ENCODE data around the gene RALGPS1. TPM values are rescaled to one million over a fixed set of nuclear protein-coding genes. Genes with fewer than 3 reads are reported as not detected.
A peak's percentile ranks its signal among the peaks of the same experiment; 100 is the strongest.

RALGPS1 gene
- polyA plus RNA-seq, 2 donors, result 3.8 to 6.4 TPM

- Histone ChIP-seq H3K4me1 (ENCODE audit: control insufficient read depth in 2 of 2, insufficient read depth in 2 of 2, low read length in 1 of 2) (peaks cover 9 to 23% of the 10 kb centered on the region in 2 donors), H3K36me3 (ENCODE audit: control insufficient read depth in 2 of 2, insufficient read depth in 2 of 2, low read length in 1 of 2) (peaks cover 0 to 3% of the 10 kb centered on the region in 2 donors), H3K27me3 (ENCODE audit: control insufficient read depth in 1 of 2, insufficient read depth in 2 of 2, low read length in 2 of 2) (no peaks in the 10 kb centered on the region), H3K9me3 (ENCODE audit: control insufficient read depth in 2 of 2, insufficient read depth in 1 of 2, low read depth in 1 of 2, low read length in 1 of 2) (no peaks in the 10 kb centered on the region), H3K4me3 (ENCODE audit: low read depth in 1 of 2, low read length in 2 of 2) (no peak overlapping the region), H3K27ac (ENCODE audit: low read depth in 2 of 2, low read length in 1 of 2) (peak overlapping the region in 1 of 2 donors; percentile 29)
- WGBS, 2 donors, result 84 to 88% methylated on average over 13 of the region's 13 CpGs
These were observed 282.7 kb downstream of the RALGPS1 start for GRCh38 chr9:127197186-127197860.

DNA sequence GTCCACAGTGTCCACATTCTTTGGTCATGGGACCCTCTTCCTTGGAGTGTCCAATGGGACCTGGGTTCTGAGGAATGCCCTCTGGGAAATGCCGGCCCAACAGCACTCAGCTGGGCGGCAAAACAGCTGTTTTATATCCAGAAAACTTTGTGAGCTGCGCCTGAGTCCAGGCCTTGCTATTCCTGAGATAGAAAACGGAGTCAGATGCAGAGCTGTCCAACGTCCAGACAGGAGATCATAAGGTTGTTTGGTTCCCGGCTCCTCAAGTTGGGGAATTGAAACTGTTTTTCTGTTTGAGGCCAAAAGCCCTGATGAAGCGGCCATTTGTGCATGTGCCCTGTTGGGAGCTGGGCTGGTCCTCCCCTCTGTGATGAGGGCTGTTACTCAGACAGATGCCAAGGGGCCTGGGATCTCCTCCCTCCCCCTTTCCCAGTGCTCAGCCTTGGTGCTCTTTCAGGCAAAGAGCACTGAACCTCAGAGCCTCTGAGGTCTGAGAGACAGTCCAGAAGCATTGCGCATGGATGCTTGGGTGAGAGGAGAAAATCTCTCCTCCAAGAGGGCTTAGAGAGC is 283.4 kb downstream of the RALGPS1 start:
- Histone ChIP-seq H3K9me3 (ENCODE audit: control insufficient read depth in 2 of 2, insufficient read depth in 1 of 2, low read depth in 1 of 2, low read length in 1 of 2) (no peaks in the 10 kb centered on the region), H3K36me3 (ENCODE audit: control insufficient read depth in 2 of 2, insufficient read depth in 2 of 2, low read length in 1 of 2) (peaks cover 0 to 3% of the 10 kb centered on the region in 2 donors), H3K4me1 (ENCODE audit: control insufficient read depth in 2 of 2, insufficient read depth in 2 of 2, low read length in 1 of 2) (peaks cover 9 to 23% of the 10 kb centered on the region in 2 donors), H3K4me3 (ENCODE audit: low read depth in 1 of 2, low read length in 2 of 2) (no peak overlapping the region), H3K27me3 (ENCODE audit: control insufficient read depth in 1 of 2, insufficient read depth in 2 of 2, low read length in 2 of 2) (no peaks in the 10 kb centered on the region), H3K27ac (ENCODE audit: low read depth in 2 of 2, low read length in 1 of 2) (peak overlapping the region; percentile 34 to 41)
- WGBS, 2 donors, result 72 to 83% methylated on average over 8 of the region's 8 CpGs

DNA sequence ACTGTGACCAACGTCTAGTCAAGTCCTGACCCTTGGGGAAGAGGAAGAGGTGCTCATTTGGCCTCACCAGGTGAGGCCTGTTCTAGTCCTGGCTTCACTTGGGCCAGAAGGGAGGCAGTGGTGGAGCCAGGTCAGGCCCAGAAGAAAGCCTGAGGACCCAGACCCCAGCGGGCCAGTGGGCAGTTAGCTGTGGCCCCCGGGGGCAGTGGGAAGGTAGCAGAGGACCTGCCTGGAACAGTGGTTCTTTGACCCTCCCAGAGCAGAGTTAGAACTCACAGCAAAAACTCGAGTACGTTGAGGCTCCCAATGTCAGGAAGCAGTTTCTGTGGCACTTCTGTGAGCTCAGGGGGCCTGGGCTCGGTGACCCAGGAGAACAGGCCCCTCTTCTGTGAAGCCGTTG is 284.0 kb downstream of the RALGPS1 start:
- Histone ChIP-seq H3K4me3 (ENCODE audit: low read depth in 1 of 2, low read length in 2 of 2) (no peak overlapping the region), H3K27ac (ENCODE audit: low read depth in 2 of 2, low read length in 1 of 2) (peak overlapping the region in 1 of 2 donors; percentile 34), H3K36me3 (ENCODE audit: control insufficient read depth in 2 of 2, insufficient read depth in 2 of 2, low read length in 1 of 2) (peaks cover 0 to 3% of the 10 kb centered on the region in 2 donors), H3K9me3 (ENCODE audit: control insufficient read depth in 2 of 2, insufficient read depth in 1 of 2, low read depth in 1 of 2, low read length in 1 of 2) (no peaks in the 10 kb centered on the region), H3K4me1 (ENCODE audit: control insufficient read depth in 2 of 2, insufficient read depth in 2 of 2, low read length in 1 of 2) (peaks cover 9 to 23% of the 10 kb centered on the region in 2 donors), H3K27me3 (ENCODE audit: control insufficient read depth in 1 of 2, insufficient read depth in 2 of 2, low read length in 2 of 2) (no peaks in the 10 kb centered on the region)
- WGBS, 2 donors, result 73 to 82% methylated on average over 7 of the region's 7 CpGs

DNA sequence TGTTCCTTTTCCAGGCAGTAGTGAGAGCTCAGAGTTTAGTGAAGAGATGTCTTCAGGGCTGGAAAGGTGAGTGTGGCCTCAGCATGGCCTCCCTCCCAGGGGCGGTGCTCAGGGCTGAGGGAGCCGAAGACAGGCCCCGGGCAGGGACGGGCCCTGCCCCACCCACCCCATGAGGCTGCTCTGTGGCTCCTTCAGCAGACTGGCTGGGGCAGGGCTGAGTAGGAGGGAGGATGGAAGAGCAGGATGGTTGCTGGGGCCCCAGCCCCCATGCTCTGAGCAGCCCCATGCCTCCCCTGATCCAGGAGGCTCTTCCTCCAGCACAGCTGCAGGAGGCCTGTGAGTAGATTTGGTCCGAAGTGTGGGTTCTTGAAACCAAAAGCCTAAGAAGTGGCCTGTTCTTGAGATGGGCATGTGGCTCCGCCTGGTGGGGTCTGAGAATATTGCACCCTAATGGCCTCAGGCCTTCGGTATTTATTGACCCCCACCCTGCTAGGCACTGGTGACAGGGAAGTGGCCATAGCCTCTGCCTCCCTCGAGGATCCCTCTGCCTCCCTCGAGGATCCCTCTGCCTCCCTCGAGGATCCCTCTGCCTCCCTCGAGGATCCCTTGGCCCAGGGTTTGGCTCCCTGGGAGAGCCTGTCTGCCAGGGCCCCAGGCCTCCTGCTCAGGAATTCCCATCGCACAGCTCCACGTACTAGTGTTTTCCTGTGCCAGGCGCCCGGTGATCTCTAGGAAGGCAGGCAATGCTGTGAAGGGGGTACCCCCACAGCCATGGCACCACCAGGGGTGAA is 284.6 kb downstream of the RALGPS1 start:
- WGBS, 2 donors, result 21 to 25% methylated on average over 15 of the region's 15 CpGs
- Histone ChIP-seq H3K36me3 (ENCODE audit: control insufficient read depth in 2 of 2, insufficient read depth in 2 of 2, low read length in 1 of 2) (peaks cover 0 to 3% of the 10 kb centered on the region in 2 donors), H3K4me1 (ENCODE audit: control insufficient read depth in 2 of 2, insufficient read depth in 2 of 2, low read length in 1 of 2) (peaks cover 9 to 23% of the 10 kb centered on the region in 2 donors), H3K9me3 (ENCODE audit: control insufficient read depth in 2 of 2, insufficient read depth in 1 of 2, low read depth in 1 of 2, low read length in 1 of 2) (no peaks in the 10 kb centered on the region), H3K27me3 (ENCODE audit: control insufficient read depth in 1 of 2, insufficient read depth in 2 of 2, low read length in 2 of 2) (no peaks in the 10 kb centered on the region), H3K4me3 (ENCODE audit: low read depth in 1 of 2, low read length in 2 of 2) (no peak overlapping the region), H3K27ac (ENCODE audit: low read depth in 2 of 2, low read length in 1 of 2) (no peak overlapping the region)

- peaks cover 9 to 16% of the 10 kb centered on the region in 2 donors for H3K4me1 ChIP-seq (ENCODE audit: control insufficient read depth in 2 of 2, insufficient read depth in 2 of 2, low read length in 1 of 2)
- 78 to 80% methylated on average over 10 of the region's 10 CpGs for WGBS, 2 donors
- H3K27me3 ChIP-seq (ENCODE audit: control insufficient read depth in 1 of 2, insufficient read depth in 2 of 2, low read length in 2 of 2), result no peaks in the 10 kb centered on the region
- peaks cover 0 to 3% of the 10 kb centered on the region in 2 donors for H3K36me3 ChIP-seq (ENCODE audit: control insufficient read depth in 2 of 2, insufficient read depth in 2 of 2, low read length in 1 of 2)
- H3K4me3 ChIP-seq (ENCODE audit: low read depth in 1 of 2, low read length in 2 of 2), result no peak overlapping the region
- H3K27ac ChIP-seq (ENCODE audit: low read depth in 2 of 2, low read length in 1 of 2), result no peak overlapping the region
- H3K9me3 ChIP-seq (ENCODE audit: control insufficient read depth in 2 of 2, insufficient read depth in 1 of 2, low read depth in 1 of 2, low read length in 1 of 2), result no peaks in the 10 kb centered on the region
These were observed 285.7 kb downstream of the RALGPS1 start for GRCh38 chr9:127200106-127200862.

DNA sequence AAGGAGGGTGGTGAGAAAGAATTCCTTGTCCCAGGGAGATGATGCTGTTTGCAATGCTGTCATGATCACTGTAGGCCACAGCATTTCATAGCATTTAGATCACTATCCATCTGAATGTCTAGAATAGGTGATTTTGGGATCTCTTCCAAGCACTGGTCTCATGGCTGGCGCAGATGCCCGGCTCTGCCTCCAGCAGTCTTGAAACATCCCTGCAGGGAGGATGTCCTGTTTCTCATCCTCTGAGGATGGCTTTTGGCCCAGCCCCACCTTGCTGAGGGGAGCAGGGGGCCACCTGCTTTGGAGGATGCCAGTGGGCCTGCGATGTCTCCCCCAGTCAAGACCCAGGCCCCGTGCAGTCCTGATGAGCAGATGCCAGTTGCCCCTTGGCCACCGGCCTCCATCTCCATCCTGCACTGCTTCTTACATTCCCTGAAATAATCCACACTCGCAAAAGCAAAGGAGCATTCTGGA is 286.5 kb downstream of the RALGPS1 start:
- Histone ChIP-seq H3K27ac (ENCODE audit: low read depth in 2 of 2, low read length in 1 of 2) (no peak overlapping the region), H3K4me3 (ENCODE audit: low read depth in 1 of 2, low read length in 2 of 2) (no peak overlapping the region), H3K9me3 (ENCODE audit: control insufficient read depth in 2 of 2, insufficient read depth in 1 of 2, low read depth in 1 of 2, low read length in 1 of 2) (no peaks in the 10 kb centered on the region), H3K4me1 (ENCODE audit: control insufficient read depth in 2 of 2, insufficient read depth in 2 of 2, low read length in 1 of 2) (peaks cover 9 to 13% of the 10 kb centered on the region in 2 donors), H3K36me3 (ENCODE audit: control insufficient read depth in 2 of 2, insufficient read depth in 2 of 2, low read length in 1 of 2) (peaks cover 0 to 3% of the 10 kb centered on the region in 2 donors), H3K27me3 (ENCODE audit: control insufficient read depth in 1 of 2, insufficient read depth in 2 of 2, low read length in 2 of 2) (no peaks in the 10 kb centered on the region)
- 87 to 92% methylated on average over 6 of the region's 6 CpGs for WGBS, 2 donors

GRCh38 chr9:127201731-127202130 is 287.1 kb downstream of the RALGPS1 start:
- peaks cover 9 to 12% of the 10 kb centered on the region in 2 donors for H3K4me1 ChIP-seq (ENCODE audit: control insufficient read depth in 2 of 2, insufficient read depth in 2 of 2, low read length in 1 of 2)
- no peaks in the 10 kb centered on the region for H3K9me3 ChIP-seq (ENCODE audit: control insufficient read depth in 2 of 2, insufficient read depth in 1 of 2, low read depth in 1 of 2, low read length in 1 of 2)
- H3K27ac ChIP-seq (ENCODE audit: low read depth in 2 of 2, low read length in 1 of 2), result no peak overlapping the region
- peaks cover 0 to 3% of the 10 kb centered on the region in 2 donors for H3K36me3 ChIP-seq (ENCODE audit: control insufficient read depth in 2 of 2, insufficient read depth in 2 of 2, low read length in 1 of 2)
- H3K4me3 ChIP-seq (ENCODE audit: low read depth in 1 of 2, low read length in 2 of 2), result no peak overlapping the region
- WGBS, 2 donors, result 94 to 96% methylated on average over 11 of the region's 11 CpGs
- H3K27me3 ChIP-seq (ENCODE audit: control insufficient read depth in 1 of 2, insufficient read depth in 2 of 2, low read length in 2 of 2), result no peaks in the 10 kb centered on the region

DNA sequence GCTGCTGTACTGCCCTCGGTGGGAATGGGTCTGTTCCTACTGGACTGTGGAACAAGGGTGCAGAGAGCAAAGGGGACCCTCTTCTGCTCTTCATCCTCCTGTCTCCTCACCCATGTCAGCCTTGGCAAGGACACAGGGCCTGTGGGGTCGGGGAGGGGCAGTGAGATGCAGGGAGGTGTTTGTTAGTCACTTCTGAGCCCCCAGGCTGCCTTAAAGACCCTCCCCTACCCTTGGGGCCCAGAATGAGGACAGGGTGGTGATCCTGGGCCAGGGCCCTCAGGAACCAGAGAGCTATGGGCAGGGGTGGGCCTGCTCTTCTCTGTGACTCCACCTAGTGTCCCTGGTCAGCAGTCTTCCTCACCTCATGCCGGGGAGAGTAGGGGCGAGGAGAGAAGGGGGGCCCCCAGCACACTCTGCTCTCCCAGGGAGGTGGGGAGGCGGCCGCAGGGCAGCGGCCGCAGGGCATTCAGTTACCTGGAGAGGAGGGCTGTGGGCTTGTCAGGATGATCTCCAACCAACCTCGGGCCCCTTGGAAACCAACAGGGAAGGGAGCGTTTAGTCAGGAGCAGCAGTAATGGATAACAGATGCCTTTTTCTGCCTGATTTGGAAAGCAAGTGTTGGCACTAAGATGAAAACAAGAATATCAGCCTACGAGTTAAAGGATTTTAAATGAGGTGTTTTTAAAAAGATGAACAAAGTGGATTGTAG is 288.0 kb downstream of the RALGPS1 start:
- H3K9me3 ChIP-seq (ENCODE audit: control insufficient read depth in 2 of 2, insufficient read depth in 1 of 2, low read depth in 1 of 2, low read length in 1 of 2), result no peaks in the 10 kb centered on the region
- H3K27ac ChIP-seq (ENCODE audit: low read depth in 2 of 2, low read length in 1 of 2), result no peak overlapping the region
- 81 to 82% methylated on average over 11 of the region's 11 CpGs for WGBS, 2 donors
- H3K4me1 ChIP-seq (ENCODE audit: control insufficient read depth in 2 of 2, insufficient read depth in 2 of 2, low read length in 1 of 2), result peaks cover 9 to 11% of the 10 kb centered on the region in 2 donors
- H3K27me3 ChIP-seq (ENCODE audit: control insufficient read depth in 1 of 2, insufficient read depth in 2 of 2, low read length in 2 of 2), result no peaks in the 10 kb centered on the region
- no peak overlapping the region for H3K4me3 ChIP-seq (ENCODE audit: low read depth in 1 of 2, low read length in 2 of 2)
- peaks cover 0 to 3% of the 10 kb centered on the region in 2 donors for H3K36me3 ChIP-seq (ENCODE audit: control insufficient read depth in 2 of 2, insufficient read depth in 2 of 2, low read length in 1 of 2)
